HG03469 (cell line): ENCODE results near the gene HJV.
"Not testable (repeated sequence)": the region's sequence is repeated elsewhere in the genome, so short reads cannot be mapped to it uniquely, and the experiment has no call there.

Source experiments
- ATAC-seq: cut with Tn5 transposase; IDR thresholded peaks from one replicate; pipeline ENCODE4 v1.9.1; 2021; ENCODE audit warnings: mild to moderate bottlenecking, moderate library complexity, moderate number of reproducible peaks; ENCODE audit not compliant: unreplicated experiment

Gene HJV, protein sequence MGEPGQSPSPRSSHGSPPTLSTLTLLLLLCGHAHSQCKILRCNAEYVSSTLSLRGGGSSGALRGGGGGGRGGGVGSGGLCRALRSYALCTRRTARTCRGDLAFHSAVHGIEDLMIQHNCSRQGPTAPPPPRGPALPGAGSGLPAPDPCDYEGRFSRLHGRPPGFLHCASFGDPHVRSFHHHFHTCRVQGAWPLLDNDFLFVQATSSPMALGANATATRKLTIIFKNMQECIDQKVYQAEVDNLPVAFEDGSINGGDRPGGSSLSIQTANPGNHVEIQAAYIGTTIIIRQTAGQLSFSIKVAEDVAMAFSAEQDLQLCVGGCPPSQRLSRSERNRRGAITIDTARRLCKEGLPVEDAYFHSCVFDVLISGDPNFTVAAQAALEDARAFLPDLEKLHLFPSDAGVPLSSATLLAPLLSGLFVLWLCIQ

DNA sequence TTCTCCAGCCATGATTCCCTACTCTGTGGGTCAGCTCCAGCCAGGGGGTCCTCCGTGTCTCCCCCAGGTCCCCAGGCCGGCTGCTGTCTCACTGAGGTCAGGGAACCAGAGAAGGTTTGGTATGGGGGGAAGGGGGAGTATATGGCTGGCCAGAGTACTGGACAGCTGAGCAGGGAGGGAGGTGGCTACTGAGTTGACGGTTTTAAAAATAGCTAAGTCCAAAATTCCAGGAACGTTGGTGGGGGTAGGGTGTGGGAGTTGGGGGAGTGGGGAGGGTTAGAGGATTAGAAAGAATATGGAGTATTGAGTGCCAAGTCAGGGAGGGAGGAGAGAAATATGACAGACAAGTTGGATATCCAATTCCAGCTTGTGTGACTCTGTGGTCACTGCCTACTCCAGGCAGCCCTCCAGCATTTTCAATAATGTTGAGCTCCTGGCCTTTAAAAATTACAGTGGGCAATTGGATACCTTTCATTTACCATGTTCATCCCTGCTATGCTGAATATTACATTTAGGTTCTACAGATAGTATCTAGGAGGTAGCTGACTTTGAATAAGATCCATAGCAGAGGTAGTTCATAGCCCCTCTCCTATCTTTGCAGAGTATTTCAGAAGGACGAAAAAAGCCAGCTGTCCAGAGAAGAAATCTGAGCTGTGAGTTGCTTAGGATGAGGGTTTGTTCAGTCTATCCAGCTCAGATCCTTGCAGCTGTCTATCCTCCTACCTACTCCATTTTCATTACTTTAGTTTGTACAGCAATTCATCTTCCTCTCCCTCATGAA is at the start of gene HJV:
Gene HJV, minus strand, starts transcription at position 114 of the 781 bp plus-strand sequence. CDS start 1,504 bp downstream, outside the sequence.
- no peak for ATAC-seq

DNA sequence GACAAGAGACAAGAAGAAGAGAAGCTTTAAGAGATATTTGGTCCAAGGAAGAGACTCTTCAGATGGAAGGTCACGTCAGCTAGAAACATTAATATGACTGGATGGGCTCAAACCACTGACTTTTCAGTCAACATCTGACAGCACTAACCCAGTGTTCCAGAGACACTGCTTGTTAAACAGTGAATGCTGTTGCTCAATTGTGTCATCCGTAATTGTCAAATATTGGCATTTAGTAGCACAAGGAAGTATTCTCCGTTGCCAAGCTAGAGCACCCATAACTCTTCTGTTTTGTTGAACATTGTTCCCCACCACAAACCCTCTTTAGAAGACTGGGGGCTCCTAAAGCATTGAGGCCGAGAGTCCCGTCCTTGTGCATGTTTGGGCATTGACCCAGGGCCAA is 37.6 kb upstream of the HJV start:
- not testable (repeated sequence) for ATAC-seq

DNA sequence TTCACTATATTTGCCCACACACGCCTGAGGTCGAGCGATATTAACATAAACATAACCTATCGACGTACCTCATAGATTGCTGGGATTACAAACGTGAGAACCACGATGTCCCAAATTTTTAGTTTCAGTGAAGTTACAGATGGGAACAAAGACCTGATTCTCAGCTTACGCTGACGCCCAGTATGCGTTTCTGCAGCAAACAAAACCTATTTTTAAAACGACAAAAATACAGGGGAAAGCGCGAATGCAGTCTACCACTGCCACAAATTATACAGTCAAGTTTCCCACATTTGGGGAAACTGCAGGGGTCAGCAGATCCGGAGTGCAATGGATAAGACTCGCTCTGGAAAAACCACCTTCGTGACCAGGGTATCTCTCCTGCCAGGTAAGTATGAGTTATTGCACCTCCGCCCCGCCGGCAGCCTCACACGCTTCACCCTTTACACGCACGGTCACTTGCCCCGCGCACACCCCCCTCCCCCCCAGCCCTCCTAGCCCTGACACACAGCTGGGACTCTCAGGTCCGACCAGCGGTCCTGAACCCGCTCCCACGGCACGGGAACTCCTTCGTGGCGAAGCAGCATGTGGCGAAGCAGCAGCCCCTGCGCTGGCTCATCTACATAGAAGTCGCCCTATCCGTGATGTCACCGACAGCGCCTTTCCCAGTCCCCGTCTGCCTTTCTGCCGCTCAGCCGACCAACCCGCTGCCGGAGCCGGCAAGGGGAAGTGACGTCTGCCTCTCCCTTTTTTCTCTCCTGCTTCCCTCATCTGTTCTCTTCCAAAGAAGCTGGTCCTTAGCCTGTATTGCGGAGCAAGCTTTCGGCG is 30.5 kb upstream of the HJV start:
- ATAC-seq: not testable (repeated sequence)

DNA sequence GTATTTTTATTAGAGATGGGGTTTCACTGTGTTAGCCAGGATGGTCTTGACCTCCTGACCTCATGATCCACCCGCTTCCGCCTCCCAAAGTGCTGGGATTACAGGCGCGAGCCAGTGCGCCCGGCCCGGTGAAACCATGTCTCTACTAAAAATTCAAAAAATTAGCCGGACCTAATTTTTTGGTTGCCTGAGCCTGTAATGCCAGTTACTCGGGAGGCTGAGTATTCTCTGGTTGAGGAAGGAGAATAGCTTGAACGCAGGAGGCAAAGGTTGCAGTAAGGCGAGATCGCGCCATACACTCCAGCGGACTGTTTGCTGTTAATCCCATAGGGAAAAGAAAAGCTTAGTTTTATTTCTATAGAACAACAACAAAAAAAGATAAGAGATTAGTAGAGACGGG is 29.9 kb upstream of the HJV start:
- ATAC-seq: no peak

DNA sequence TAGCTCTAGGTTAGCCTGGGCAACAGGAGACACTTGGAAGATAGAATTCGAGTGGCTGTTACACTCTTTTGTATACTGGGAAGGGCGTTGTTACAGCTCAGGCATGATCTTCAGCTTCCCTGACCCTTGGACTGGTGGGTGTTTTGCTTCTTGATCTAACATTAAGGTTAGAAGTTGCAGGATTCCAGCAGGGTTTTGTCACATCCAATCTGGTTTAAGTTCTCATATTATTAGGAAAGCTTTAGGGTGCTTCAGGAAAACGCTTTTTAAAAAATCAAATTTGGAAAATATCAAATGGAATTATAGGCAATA is 29.1 kb upstream of the HJV start:
- not testable (repeated sequence) for ATAC-seq

DNA sequence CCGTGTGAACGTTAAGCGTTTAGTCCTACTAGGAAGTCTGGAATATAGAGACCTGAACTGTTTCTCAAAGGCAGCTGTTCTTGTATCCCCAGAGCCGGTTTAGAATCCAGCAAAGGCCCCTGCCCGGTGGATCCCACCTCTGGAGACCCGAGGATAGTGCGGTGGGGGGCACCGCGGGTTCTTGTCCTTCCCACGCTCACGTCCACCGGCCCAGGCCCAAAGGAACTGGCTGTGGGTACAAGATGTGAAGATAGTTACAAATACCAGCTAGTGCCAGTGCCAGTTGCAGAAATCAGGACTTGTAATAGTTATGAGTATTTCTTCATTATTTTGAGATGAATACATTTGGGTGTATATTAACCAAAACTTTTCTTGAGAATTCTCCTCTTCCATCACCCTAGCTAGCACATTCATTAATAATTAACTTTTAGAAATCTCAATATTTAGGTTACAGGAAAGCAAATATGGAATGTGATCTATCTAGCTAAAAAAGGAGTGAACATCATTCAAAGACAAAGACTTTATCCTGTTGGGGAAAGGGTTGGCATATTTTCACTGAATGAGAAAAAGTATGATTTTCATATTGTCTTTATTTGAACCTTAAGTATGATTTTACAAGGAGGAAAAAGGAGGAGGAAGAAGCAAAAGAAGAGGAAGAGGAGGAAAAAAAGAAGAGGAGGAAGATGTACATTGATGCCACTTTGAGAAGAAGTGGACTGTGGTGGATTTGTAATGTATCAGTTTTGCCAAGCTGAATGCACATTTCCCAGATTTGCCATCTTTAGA is 28.5 kb upstream of the HJV start:
- not testable (repeated sequence) for ATAC-seq

DNA sequence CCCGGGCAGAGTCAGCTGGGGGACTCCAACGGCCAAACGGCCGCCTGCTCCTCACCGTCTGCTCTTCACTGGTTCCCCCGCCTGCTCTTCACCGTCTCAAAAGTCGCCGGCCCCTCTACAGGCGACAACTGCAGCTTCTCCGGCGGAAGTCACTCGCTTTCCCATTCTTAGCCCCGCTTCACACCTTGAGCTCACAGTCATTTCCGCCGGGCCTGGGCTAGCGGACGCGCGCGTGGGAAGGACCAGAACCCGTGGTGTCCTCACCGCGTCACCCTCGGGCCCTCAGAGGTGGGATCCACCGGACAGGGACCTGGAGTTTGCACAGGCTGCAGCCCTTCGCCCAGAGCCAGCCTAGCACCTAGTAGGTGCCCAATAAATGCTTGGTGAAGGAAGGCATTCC is 27.9 kb upstream of the HJV start:
- no peak for ATAC-seq

DNA sequence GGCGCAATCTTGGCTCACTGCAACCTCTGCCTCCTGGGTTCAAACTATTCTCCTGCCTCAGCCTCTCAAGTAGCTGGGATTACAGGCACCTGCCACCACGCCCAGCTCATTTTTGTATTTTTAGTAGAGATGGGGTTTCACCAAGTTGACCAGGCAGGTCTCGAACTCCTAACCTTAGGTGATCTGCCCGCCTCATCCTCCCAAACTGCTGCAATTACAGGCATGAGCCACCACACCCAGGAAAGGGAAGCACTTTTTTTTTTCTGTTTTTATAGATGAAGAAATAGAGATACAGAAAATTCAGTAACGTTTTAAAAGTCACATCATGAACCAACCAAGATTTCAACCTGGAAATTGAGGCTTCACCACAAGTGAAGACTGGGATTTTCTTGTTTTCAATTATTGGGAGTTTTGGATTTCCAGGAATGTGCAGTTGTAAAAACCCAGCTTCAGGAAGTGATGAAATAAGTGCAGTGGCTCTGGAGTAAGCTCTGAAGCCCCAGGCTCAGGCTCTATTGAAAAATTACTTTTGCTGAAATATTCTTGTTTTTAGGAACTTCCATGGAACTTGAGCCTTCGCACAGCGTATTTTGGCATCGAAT is 27.1 kb upstream of the HJV start:
- not testable (repeated sequence) for ATAC-seq

DNA sequence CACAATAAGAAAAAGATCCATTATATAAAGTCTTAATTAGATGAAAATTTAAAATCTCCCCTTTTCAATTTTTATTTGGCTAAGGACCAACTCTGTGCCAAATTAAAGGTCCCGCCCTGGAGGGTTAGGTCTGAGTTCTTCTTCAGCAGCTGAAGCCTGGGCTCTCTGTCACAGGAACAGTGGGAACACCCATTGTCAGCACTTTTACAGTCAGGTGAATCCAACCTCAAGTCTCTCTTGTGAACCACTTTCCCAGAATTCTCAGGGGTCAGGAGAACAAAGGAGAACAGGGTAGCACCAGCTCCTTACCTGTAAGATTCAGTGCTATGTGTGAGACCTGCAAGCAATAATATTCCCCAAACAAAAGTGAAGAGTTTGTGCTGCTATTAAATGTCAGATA is 25.1 kb upstream of the HJV start:
- no peak for ATAC-seq

DNA sequence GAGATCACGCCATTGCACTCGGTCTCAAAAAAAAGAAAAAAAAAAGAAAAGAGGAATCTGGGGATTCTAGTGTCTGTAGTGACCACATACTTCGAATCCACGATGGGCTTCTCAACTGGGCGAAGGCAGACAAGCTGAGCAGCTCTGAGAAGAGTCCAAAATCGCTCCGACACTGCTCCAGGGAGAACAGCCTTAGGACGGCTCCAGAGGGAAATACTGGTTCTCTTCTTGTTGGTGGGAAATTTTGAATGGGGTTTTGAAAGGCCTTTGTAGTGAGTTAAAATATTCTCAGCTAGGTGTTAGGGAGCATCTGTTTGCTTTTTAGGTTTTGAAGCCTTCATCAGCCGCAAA is 18.3 kb upstream of the HJV start:
- no peak for ATAC-seq

DNA sequence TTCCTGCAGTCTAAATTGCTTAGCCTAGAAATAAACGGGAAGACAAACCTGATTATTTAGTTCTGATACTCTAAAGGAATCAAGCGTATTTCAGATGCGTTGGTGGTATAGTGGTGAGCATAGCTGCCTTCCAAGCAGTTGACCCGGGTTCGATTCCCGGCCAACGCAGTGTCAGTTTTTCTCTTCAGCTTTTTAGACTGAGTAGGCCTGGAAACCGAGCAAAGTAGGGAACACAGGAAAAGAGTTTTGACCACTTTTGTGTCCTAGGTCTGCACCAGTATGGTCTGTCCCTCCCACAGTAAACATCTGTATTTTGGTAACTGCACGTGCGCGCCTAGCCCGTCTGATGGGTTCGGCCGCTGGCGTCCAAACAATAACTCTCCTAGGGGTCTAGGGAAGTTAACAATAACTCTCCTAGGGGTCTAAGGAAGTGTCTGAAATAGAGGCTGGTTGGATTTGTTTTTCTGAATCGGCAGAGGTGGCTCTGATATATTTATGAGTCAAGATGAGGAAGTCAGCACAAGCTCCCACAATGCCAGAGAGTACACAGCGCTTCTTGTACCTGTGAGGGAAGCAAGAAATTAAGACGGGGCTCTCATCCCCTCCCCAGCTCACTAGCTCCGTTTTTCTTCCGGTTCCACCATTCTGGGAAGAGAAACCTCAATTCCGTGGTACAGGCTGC is 15.6 kb upstream of the HJV start:
- no peak for ATAC-seq

DNA sequence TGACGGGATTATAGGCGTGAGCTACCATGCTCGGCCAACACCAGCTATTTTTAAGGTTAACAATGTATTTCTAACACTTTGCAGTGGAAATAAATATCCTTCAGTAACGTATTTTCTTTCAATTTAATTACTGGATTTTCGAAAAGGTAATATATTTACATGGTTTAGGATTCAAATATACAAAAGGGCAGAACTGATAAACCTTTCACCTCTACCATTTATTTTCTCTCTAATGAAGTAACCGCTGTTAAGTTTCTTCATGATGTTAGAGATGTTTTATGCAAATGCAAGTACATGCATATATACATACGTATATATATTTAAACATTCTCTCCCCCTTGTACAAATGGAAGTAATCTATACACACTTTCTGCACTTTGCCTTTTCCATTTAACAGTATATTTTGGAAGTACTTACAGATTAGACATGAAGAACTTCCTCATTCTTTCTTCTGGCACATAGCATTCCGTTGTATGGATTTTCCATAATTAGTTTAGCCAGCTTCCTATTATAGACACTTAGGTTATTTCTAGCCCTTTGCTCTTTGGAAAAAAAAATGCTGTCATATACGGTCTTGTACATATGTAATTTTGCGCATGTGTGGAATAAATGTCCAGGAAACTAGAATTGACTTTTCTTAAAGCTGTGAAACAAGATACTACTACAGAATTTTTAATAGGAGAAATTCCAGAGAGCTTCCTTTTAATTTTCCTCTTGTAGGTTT is 14.9 kb upstream of the HJV start:
- ATAC-seq: no peak

DNA sequence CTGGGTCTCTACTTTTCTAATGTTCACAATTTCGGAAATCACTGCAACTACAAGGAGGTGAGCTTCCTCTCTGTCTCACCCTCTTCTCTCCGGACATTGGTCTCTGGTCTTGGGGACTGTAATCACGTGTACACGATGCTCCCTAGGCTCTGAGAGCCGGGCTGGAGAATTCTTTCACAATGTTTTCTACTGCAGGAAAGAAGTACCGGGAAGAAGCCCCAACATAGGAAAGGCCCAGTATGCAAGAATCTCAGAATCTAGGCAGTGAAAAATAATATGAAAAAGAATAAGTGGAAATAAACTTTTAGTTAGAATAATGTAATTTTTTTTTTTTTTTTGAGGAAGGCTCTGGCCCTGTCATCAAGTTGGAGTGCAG is 13.5 kb upstream of the HJV start:
- no peak for ATAC-seq

DNA sequence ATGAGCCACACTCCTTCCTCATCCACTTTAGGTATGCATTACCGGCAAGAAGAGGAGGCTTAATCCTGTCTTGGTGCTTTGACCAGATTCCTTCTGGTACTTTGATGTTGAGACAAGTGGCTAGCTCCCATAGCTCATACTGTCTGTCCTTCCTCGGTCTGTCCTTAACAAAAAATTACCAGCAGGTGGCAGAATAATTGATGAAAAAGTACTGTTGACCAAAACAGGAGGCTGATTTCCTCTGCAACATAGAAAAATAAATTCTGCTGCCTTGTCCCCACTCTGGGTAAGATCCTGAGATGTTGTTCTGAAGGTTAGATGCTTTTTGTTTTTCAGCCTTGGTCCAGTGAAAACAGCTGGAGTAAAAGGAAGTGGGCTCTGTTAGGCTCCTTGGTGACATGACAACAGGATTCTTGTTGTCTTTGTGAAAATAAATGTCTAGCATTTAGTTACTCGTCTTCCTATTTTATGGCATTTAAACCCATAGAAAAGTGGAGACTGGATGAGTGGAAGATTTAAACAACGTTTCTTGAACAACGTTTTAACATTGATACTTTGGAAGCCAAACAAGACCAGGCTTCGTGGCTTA is 11.2 kb upstream of the HJV start:
- ATAC-seq: no peak

DNA sequence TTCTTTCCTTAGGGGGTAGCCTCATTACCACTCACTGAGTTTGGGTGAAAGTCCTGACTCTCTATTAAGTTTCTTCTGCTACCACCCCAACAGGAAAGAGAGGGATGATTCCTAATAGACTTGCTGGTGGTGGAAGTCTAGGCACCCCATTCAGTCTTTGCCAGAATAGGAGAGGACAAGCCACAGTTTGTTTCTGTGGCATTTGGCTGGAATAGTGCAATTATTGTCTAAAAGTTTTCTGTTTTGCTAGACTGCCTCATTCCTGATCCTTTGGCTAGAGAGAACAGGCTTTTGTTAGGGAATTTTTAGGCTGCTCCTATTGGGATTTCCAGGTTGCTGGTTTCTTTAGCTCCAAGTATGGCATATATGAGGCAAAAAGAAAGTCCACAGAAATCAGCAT is 9.9 kb upstream of the HJV start:
- ATAC-seq: no peak

DNA sequence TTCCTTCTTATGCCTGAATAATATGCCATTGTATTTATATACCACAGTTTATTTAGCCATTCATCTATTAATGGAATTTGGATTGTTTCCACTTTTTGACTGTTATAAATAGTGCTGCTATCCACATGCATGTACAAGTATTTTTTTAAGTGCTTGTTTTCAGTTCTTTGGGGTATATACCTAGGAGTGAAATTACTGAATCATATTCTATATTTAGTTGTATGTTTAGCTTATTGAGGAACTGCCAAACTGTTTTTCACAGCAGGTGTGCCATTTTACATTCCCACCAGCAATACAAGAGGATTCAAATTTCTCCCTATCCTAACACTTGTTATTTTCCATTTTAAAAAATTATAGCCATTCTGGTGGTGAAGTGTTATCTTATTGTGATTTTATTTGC is 7.6 kb upstream of the HJV start:
- no peak for ATAC-seq

DNA sequence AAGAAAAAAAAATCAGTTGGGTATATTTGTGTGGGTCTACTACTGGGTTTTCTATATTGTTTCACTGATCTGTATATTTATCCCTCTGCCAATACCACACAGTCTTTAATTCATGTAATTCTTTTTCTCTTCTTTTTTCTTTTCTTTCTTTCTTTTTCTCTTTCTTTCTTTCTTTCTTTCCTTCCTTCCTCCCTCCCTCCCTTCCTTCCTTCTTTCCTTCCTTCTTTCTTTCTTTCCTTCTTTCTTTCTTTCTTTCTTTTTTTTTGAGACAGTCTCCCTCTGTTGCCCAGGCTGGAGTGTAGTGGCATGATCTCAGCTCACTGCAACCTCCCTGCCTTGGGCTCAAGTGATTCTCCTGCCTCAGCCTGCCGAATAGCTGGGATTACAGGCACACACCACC is 5.1 kb upstream of the HJV start:
- not testable (repeated sequence) for ATAC-seq

DNA sequence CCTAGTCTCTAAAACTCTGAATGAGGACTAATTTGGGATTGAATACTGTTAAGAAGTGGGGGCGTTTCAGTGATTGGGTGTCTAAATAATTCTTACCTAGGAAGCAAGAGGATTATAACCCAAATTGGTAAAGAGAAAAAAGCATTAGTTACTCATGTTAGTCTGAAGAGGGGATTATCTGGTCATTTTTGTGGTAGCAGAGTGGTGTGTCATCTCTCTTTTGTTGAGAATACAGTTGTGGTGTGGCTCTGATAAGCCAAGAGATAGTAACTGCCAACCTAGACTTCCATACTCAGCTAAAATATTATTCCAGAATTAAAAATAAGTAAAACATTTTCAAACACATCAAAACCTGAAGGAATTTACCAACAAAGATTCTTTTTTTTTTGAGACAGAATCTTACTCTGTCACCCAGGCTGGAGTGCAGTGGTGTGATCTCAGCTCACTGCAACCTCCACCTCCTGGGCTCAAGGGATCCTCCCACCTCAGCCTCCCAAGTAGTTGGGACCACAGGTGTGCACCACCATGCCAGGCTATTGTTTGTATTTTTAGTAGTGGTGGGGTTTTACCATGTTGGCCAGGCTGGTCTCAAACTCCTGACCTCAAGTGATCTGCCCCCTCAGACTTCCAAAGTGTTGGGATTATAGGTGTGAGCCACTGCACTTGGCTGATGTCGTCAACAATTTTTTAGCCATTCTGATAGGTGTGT is 4.4 kb upstream of the HJV start:
- ATAC-seq: not testable (repeated sequence)
